PFSK-1 (cell line): Measurements from ENCODE around the gene PLEKHS1.

ENCODE experiments used
- FOXP2 ChIP-seq: optimal IDR thresholded peaks from 2 replicates; pipeline ENCODE3; 2011; ENCODE audit warnings: borderline replicate concordance, control low read depth, inconsistent platforms; ENCODE audit not compliant: insufficient read depth; ENCODE audit errors: extremely low read length, extremely low read depth
- POLR2AphosphoS5 ChIP-seq: IDR thresholded peaks from 2 replicates; pipeline ENCODE4 v1.6.1; 2012; ENCODE audit warnings: low read depth, mild to moderate bottlenecking, control low read depth, low read length, moderate library complexity
- REST ChIP-seq, 2 experiments: IDR thresholded peaks; 2 replicates each; pipeline versions ENCODE4 v1.6.1 to v1.8.0; 2011 to 2012; ENCODE audit warnings: low read depth in 2 of 2, low read length in 2 of 2, control low read depth in 1 of 2, inconsistent platforms in 1 of 2, mild to moderate bottlenecking in 1 of 2, moderate library complexity in 1 of 2; ENCODE audit not compliant: insufficient read depth in 1 of 2
- SIN3A ChIP-seq: IDR thresholded peaks from 2 replicates; pipeline ENCODE4 v1.6.1; 2012; ENCODE audit warnings: mild to moderate bottlenecking, low read length, moderate library complexity, borderline replicate concordance; ENCODE audit not compliant: insufficient read depth
- TAF1 ChIP-seq: IDR thresholded peaks from 2 replicates; pipeline ENCODE4 v1.6.1; 2012; ENCODE audit warnings: low read length, control low read depth, borderline replicate concordance; ENCODE audit not compliant: insufficient read depth

The PLEKHS1 gene

GRCh38 chr10:113754768-113755167 is 3.3 kb downstream of the PLEKHS1 start:
- no peak for TF ChIP-seq REST (IDR thresholded peaks at IDR 0.05; ENCODE audit: insufficient read depth in 1 of 2, low read depth in 2 of 2, low read length in 2 of 2)

GRCh38 chr10:113756940-113757543 is 5.6 kb downstream of the PLEKHS1 start:
- TF ChIP-seq FOXP2 = no peak
- TF ChIP-seq REST (IDR thresholded peaks at IDR 0.05; ENCODE audit: insufficient read depth in 1 of 2, low read depth in 2 of 2, low read length in 2 of 2) = no peak
- TF ChIP-seq POLR2AphosphoS5 = no peak
- no peak for TF ChIP-seq TAF1
- TF ChIP-seq SIN3A = no peak

DNA sequence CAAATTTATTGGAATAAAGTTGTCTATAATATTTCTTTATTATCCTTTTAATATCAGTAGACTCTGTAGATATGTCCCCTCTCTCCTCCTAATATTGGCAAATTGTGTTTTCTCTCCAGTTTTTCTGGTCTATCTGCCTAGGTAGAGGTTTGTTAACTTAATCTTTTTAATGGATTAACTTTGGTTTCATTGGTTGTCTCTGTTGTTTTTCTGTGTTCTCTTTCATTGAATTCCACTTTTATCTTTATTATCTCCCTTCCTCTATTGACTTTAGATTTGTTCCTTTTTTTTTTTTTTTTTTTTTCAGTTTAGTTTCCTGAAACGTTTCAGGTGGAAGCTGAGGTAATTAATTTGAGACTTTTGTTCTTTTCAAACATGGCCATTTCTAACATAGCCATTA is 10.6 kb downstream of the PLEKHS1 start:
- TF ChIP-seq TAF1 (no peak), REST (IDR thresholded peaks at IDR 0.05; ENCODE audit: insufficient read depth in 1 of 2, low read depth in 2 of 2, low read length in 2 of 2) (no peak), FOXP2 (no peak)

GRCh38 chr10:113764582-113764981 is 13.1 kb downstream of the PLEKHS1 start:
- TF ChIP-seq TAF1 (no peak), POLR2AphosphoS5 (no peak), FOXP2 (no peak), REST (IDR thresholded peaks at IDR 0.05; ENCODE audit: insufficient read depth in 1 of 2, low read depth in 2 of 2, low read length in 2 of 2) (no peak), SIN3A (no peak)

GRCh38 chr10:113765910-113766309 is 14.4 kb downstream of the PLEKHS1 start:
- TF ChIP-seq FOXP2 = no peak
- TF ChIP-seq TAF1 = no peak
- no peak for TF ChIP-seq SIN3A
- no peak for TF ChIP-seq REST (IDR thresholded peaks at IDR 0.05; ENCODE audit: insufficient read depth in 1 of 2, low read depth in 2 of 2, low read length in 2 of 2)
- TF ChIP-seq POLR2AphosphoS5 = no peak
